Esophagus squamous epithelium (tissue), 4 donors: Measurements from ENCODE around the gene UVRAG.

Source experiments
- CTCF ChIP-seq, 6 experiments: fragments of 450-650 bp in 4 of 6; fragments of 200-600 bp in 2 of 6; sonication (generic) in 2 of 6; IDR thresholded peaks; one replicate each; pipeline ENCODE4 v1.5.1; 2016 to 2019; ENCODE audit warnings: antibody characterized with exemption in 6 of 6, mild to moderate bottlenecking in 4 of 6, moderate library complexity in 4 of 6
- POLR2A ChIP-seq, 4 donors: fragments of 450-650 bp; IDR thresholded peaks; one replicate each; pipeline ENCODE4 v1.6.1; 2017; ENCODE audit warnings: antibody characterized with exemption in 4 of 4, mild to moderate bottlenecking in 4 of 4, moderate library complexity in 3 of 4

- TF ChIP-seq CTCF (IDR thresholded peaks at IDR 0.05): no peak
- TF ChIP-seq POLR2A (IDR thresholded peaks at IDR 0.05): no peak
Measured at GRCh38 chr11:75821202-75821601, 6.2 kb downstream of the UVRAG start.
